Nephron progenitor cell (in vitro differentiated cells): ENCODE data around the gene KCNQ2.
A peak's percentile ranks its signal among the peaks of the same experiment; 100 is the strongest.

Experiments
- DNase-seq: peaks from one replicate; pipeline ENCODE4 v3.0.0; 2021
- H3K27ac Mint-ChIP-seq: 2 replicates; pipeline ENCODE4 v1.8.0; 2021; ENCODE audit warnings: mild to moderate bottlenecking, moderate library complexity, mixed read lengths
- H3K27me3 Mint-ChIP-seq: 2 replicates; pipeline ENCODE4 v1.8.0; 2021; ENCODE audit warnings: mild to moderate bottlenecking, low read depth, mixed read lengths; ENCODE audit not compliant: poor library complexity
- H3K36me3 Mint-ChIP-seq: 2 replicates; pipeline ENCODE4 v1.8.0; 2021; ENCODE audit warnings: low read depth, mixed read lengths
- H3K4me1 Mint-ChIP-seq: 2 replicates; pipeline ENCODE4 v1.8.0; 2021; ENCODE audit warnings: mixed read lengths
- H3K4me3 Mint-ChIP-seq: 2 replicates; pipeline ENCODE4 v1.8.0; 2021; ENCODE audit warnings: mild to moderate bottlenecking, moderate library complexity, mixed read lengths
- H3K9me3 Mint-ChIP-seq: 2 replicates; pipeline ENCODE4 v1.8.0; 2021; ENCODE audit warnings: mild to moderate bottlenecking, moderate library complexity, mixed read lengths
- TF ChIP-seq, protein P1 (sequence below): fragments of 200-600 bp; sonication (generic); IDR thresholded peaks from 2 replicates; pipeline ENCODE4 v1.5.0; 2021; ENCODE audit warnings: antibody characterized with exemption

Gene KCNQ2

GRCh38 chr20:63369024-63369530 is 103.4 kb downstream of the KCNQ2 start:
- TF ChIP-seq, protein P1, sequence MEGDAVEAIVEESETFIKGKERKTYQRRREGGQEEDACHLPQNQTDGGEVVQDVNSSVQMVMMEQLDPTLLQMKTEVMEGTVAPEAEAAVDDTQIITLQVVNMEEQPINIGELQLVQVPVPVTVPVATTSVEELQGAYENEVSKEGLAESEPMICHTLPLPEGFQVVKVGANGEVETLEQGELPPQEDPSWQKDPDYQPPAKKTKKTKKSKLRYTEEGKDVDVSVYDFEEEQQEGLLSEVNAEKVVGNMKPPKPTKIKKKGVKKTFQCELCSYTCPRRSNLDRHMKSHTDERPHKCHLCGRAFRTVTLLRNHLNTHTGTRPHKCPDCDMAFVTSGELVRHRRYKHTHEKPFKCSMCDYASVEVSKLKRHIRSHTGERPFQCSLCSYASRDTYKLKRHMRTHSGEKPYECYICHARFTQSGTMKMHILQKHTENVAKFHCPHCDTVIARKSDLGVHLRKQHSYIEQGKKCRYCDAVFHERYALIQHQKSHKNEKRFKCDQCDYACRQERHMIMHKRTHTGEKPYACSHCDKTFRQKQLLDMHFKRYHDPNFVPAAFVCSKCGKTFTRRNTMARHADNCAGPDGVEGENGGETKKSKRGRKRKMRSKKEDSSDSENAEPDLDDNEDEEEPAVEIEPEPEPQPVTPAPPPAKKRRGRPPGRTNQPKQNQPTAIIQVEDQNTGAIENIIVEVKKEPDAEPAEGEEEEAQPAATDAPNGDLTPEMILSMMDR, result no peak
- DNase-seq, result no peak
- no peaks in the 10 kb centered on the region for H3K9me3 Mint-ChIP-seq
- H3K36me3 Mint-ChIP-seq, result no peaks in the 10 kb centered on the region
- peaks cover 12% of the 10 kb centered on the region for H3K27me3 Mint-ChIP-seq
- H3K4me3 Mint-ChIP-seq, result no peak overlapping the region
- H3K4me1 Mint-ChIP-seq, result peaks cover 37% of the 10 kb centered on the region
- H3K27ac Mint-ChIP-seq, result no peak overlapping the region

DNA sequence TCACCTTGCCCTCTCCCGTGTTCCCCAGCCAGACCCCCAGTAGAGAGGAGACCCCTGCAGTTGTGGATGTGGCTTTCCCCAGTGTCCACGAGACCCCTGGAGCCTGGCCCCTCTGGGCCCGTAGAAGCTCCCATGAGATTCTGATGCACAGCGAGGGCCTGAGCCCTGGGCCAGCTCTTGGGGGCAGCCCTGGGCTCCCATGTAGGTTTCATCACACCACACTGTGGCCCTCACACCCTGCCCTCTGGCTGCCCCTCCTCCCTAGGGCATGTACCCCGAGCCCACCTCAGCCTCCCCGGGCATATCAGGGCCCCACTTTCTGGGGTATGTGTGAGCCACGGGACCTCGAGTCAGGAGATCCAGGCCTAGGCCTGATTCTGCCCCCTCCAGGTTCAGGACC is 104.3 kb downstream of the KCNQ2 start:
- TF ChIP-seq, protein P1, result no peak
- Mint-ChIP-seq H3K4me3 (no peak overlapping the region), H3K4me1 (peaks cover 46% of the 10 kb centered on the region), H3K27me3 (peaks cover 10% of the 10 kb centered on the region), H3K36me3 (no peaks in the 10 kb centered on the region), H3K27ac (no peak overlapping the region), H3K9me3 (no peaks in the 10 kb centered on the region)
- DNase-seq, result no peak

- TF ChIP-seq, protein P1, result no peak
- H3K27me3 Mint-ChIP-seq, result peaks cover 16% of the 10 kb centered on the region
- peaks cover 52% of the 10 kb centered on the region for H3K4me1 Mint-ChIP-seq
- peak; percentile 49 for DNase-seq
- H3K4me3 Mint-ChIP-seq, result peak overlapping the region; percentile 52
- peak overlapping the region; percentile 72 for H3K27ac Mint-ChIP-seq
- H3K9me3 Mint-ChIP-seq, result no peaks in the 10 kb centered on the region
- H3K36me3 Mint-ChIP-seq, result no peaks in the 10 kb centered on the region
These were observed 104.9 kb downstream of the KCNQ2 start for GRCh38 chr20:63367446-63368055.

DNA sequence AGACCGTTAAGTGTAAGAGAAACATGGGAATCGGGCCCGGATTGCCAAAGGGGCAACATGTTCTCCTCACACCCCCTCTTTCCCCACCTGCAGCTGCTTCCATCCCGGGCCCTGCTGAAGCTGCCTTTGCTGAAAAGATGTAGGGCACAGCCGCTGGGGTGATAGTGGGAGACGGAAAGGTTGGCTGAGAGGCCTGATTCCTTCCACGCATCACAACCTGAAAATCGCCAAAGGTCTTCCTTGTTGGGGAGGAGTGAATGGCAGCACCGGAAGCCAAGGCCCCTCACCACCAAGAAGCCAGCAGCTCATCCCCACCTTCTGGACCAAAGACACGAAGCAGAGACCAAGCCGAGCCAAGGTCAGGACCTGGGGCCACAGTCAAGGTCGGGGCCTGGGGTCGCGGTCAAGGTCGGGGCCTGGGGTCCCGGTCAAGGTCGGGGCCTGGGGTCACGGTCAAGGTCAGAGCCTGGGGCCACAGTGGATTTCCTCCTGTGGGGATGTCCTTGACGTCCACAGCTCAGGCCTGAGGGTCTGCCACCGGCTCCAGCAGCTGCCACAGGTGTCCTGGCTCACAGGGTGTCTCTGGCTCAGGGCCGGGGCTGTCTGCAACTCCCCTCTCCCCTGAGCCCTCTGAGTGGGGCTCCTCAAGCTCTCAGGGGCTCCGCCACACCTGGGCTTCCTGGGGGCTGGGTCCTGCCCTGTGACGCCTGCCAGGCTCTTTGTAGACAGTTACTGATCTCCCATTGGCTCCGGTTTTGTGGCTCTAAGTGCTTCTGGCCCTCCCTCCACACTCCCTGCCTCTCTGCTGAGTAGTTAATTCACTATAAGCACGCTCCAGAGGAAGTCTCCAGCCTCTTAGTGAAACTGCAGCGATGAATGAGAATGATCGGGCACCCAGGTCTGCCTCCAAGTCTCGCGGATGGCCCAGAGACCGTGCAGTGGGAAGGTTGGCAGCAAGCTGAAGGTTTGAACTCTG is 105.8 kb downstream of the KCNQ2 start:
- Mint-ChIP-seq H3K4me3 (peak overlapping the region; percentile 52), H3K27me3 (peaks cover 25% of the 10 kb centered on the region), H3K4me1 (peaks cover 57% of the 10 kb centered on the region), H3K36me3 (no peaks in the 10 kb centered on the region), H3K9me3 (no peaks in the 10 kb centered on the region), H3K27ac (peak overlapping the region; percentile 72)
- TF ChIP-seq, protein P1, result no peak
- no peak for DNase-seq

- Mint-ChIP-seq H3K4me1 (peaks cover 51% of the 10 kb centered on the region), H3K27me3 (peaks cover 28% of the 10 kb centered on the region), H3K4me3 (no peak overlapping the region), H3K36me3 (no peaks in the 10 kb centered on the region), H3K9me3 (no peaks in the 10 kb centered on the region), H3K27ac (no peak overlapping the region)
- TF ChIP-seq, protein P1, result no peak
- DNase-seq, result no peak
These were observed 106.7 kb downstream of the KCNQ2 start for GRCh38 chr20:63365601-63366389.
